ENCODE data around the gene SH2B2. TPM values are rescaled to one million over a fixed set of nuclear protein-coding genes. Genes with fewer than 3 reads are reported as not detected.

SH2B2 gene
- total RNA-seq, 4 donors from 2014 or later: 1.8 to 13.2 (median 2.7) TPM

GRCh38 chr7:102273749-102274712 is 12.6 kb upstream of the SH2B2 start:
- peak overlapping the region in 3 of 4 donors; percentile 28 to 67 (median 45) for H3K27ac ChIP-seq
- no peaks in the 10 kb centered on the region for H3K27me3 ChIP-seq
- no peaks in the 10 kb centered on the region for H3K36me3 ChIP-seq
- TF ChIP-seq POLR2A (IDR thresholded peaks at IDR 0.05): no peak
- peak in 1 of 6 experiments; percentile 1 for TF ChIP-seq CTCF (IDR thresholded peaks at IDR 0.05)
- H3K9me3 ChIP-seq: no peaks in the 10 kb centered on the region
- peaks cover 0 to 16% (median 2%) of the 10 kb centered on the region in 4 donors for H3K4me1 ChIP-seq
- no peak overlapping the region for H3K4me3 ChIP-seq
- peak in 2 of 3 donors; percentile 91 to 94 for DNase-seq

- H3K9me3 ChIP-seq: no peaks in the 10 kb centered on the region
- H3K4me3 ChIP-seq: no peak overlapping the region
- no peak for TF ChIP-seq POLR2A (IDR thresholded peaks at IDR 0.05)
- no peak for TF ChIP-seq CTCF (IDR thresholded peaks at IDR 0.05)
- DNase-seq: peak in 1 of 3 donors; percentile 52
- no peak overlapping the region for H3K27ac ChIP-seq
- H3K4me1 ChIP-seq: peaks cover 0 to 16% (median 6%) of the 10 kb centered on the region in 4 donors
- H3K27me3 ChIP-seq: no peaks in the 10 kb centered on the region
- H3K36me3 ChIP-seq: no peaks in the 10 kb centered on the region
Observed at GRCh38 chr7:102275123-102275703, 11.5 kb upstream of the SH2B2 start.

- no peaks in the 10 kb centered on the region for H3K9me3 ChIP-seq
- H3K27me3 ChIP-seq: no peaks in the 10 kb centered on the region
- DNase-seq: no peak
- TF ChIP-seq POLR2A (IDR thresholded peaks at IDR 0.05): no peak
- no peak for TF ChIP-seq CTCF (IDR thresholded peaks at IDR 0.05)
- H3K36me3 ChIP-seq: no peaks in the 10 kb centered on the region
- no peak overlapping the region for H3K4me3 ChIP-seq
- no peak overlapping the region for H3K27ac ChIP-seq
- peaks cover 0 to 11% (median 6%) of the 10 kb centered on the region in 4 donors for H3K4me1 ChIP-seq
Observed at GRCh38 chr7:102277901-102278300, 8.8 kb upstream of the SH2B2 start.

DNA sequence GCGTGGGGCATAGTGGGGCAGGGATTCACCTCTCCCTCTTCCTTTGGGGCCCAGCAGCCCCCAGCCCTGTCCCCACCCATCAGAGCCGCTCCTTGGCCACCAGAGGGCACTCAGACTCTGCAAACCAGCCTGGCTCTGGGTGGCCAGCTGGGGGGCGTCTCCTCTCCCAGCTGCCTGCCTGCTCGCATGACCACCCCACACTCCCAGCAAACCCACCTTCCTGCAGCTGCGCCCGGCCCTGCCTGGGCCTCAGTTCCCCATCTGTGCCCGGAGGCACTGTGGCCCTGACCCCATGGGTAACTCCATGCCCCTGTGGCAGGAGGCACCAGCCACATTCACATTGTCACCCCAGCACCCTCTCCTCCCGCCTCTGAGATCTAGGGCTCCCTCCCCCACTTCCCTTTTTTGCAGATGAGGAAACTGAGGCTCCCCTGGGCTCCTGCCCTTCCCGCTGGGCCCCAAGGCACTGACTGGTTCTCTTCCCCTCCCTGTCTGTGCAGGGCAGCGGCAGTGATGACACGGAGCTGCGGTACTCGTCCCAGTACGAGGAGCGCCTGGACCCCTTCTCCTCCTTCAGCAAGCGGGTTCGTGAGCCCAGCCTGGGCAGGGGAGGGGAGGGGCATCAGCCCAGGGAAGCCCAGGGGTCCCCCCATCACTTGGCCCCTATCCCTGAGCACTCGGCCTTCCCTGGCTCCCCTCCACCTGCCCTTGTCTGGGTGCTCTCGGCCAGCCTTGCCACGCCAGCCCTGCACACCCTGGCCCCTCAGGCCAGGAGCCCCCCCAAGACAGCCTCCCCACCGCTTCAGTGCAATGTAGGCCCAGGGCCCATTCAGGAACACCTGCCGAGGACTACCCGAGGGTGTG is 6.9 kb upstream of the SH2B2 start:
- Histone ChIP-seq H3K27ac (peak overlapping the region in 1 of 4 donors; percentile 42), H3K36me3 (no peaks in the 10 kb centered on the region), H3K9me3 (no peaks in the 10 kb centered on the region), H3K27me3 (no peaks in the 10 kb centered on the region), H3K4me3 (peak overlapping the region in 1 of 4 donors; percentile 24), H3K4me1 (peaks cover 0 to 11% (median 2%) of the 10 kb centered on the region in 4 donors)
- TF ChIP-seq POLR2A (IDR thresholded peaks at IDR 0.05) (no peak), CTCF (IDR thresholded peaks at IDR 0.05) (peak; percentile 72 to 87 (median 75))
- peak; percentile 56 to 72 (median 62) for DNase-seq

GRCh38 chr7:102280521-102280920 is 6.1 kb upstream of the SH2B2 start:
- TF ChIP-seq POLR2A (IDR thresholded peaks at IDR 0.05) (no peak), CTCF (IDR thresholded peaks at IDR 0.05) (no peak)
- no peaks in the 10 kb centered on the region for H3K9me3 ChIP-seq
- no peak for DNase-seq
- peaks cover 0 to 13% (median 8%) of the 10 kb centered on the region in 4 donors for H3K4me1 ChIP-seq
- no peak overlapping the region for H3K4me3 ChIP-seq
- no peak overlapping the region for H3K27ac ChIP-seq
- H3K36me3 ChIP-seq: no peaks in the 10 kb centered on the region
- no peaks in the 10 kb centered on the region for H3K27me3 ChIP-seq
